ELR (cell line): Measurements from ENCODE around the gene PHLDA2.

Source experiments
- DNase-seq: peaks from one replicate; pipeline ENCODE4 v3.0.0-alpha.2; 2015; ENCODE audit warnings: low read depth

The PHLDA2 gene

DNA sequence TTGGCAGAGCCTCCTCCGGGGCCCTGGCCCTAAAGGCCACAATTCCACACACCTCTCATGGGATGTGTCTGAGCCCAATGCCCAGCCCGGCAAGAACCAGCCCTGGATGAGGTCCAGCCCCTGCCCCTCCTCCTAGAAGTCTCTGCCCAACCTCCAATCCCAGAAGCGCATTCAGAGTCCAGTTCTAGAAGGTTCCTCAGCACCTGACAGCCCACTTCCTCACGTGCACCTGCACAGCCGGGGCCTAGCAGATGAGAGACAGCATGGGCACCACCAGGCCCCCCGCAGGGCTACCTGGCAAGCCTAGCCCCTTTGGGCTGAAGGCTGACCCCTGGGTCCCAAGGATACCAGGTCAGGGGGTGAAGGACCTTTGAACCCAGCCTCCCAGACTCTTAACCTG lies 32.2 kb downstream of the PHLDA2 start:
- DNase-seq: no peak

DNA sequence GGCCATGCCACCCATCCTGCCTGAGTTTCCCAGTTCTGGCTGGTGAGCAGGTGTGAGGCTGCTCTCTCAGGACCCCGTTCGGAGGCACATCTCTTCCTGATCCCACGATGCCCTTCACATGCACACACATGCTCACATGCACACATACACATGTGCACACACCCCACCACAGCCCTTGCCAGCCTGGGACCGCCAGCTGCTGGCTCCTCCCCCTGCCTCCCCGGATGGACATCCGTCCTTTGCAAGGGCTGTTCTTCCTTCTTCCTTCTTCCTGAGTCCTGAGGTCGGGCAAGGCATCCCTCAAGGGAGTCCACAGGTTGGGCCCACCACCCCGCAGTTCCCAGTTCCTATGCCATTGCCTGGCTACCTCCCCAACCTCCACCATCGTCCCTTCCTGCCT lies 33.2 kb downstream of the PHLDA2 start:
- no peak for DNase-seq

DNA sequence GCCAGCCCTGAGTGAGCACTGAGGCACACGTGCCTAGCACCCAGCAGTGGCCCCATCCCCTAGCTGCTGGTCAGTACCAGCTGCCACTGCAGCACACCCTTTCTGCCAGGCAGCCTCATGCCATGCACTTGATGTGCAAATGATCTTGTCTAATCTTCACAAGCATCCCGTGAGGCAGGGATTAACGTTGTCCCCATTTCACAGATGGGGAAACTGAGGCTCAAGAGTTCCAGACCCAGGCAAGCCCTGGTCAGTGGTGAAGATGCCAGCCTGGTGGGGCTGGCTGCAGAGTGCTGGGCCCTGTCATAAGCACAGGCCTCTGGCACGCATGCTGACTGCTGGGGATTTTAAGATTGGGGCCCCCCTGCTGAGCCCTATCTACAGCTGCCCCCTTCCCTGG lies 35.3 kb downstream of the PHLDA2 start:
- DNase-seq: no peak

DNA sequence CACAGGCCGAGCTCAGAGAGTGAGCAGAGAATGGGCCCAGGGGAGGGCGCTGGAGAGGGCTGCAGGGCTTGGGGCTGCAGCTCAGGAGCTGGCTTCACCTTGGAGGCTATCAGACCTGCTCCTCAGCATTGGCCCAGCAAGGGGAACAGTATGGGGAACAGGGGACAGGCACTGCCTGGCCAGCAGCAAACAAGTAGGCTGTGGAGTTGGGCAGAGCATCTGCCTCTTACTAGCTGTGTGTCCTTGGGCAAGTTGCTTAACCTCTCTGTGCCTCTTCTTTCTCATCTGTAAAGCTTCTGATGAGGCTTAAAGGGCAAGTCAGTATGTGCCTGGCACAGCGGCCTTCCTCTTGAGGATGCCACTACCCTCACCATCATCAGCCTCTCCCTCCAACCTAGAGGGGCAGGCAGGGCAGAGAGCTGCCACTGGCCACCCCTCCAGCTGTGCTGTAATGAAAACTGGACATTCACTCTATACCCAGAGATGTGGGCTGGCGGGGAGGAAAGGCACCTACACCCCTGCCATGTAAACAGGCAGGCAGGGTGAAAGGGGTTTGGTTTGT lies 36.2 kb downstream of the PHLDA2 start:
- peak; percentile 40 for DNase-seq

DNA sequence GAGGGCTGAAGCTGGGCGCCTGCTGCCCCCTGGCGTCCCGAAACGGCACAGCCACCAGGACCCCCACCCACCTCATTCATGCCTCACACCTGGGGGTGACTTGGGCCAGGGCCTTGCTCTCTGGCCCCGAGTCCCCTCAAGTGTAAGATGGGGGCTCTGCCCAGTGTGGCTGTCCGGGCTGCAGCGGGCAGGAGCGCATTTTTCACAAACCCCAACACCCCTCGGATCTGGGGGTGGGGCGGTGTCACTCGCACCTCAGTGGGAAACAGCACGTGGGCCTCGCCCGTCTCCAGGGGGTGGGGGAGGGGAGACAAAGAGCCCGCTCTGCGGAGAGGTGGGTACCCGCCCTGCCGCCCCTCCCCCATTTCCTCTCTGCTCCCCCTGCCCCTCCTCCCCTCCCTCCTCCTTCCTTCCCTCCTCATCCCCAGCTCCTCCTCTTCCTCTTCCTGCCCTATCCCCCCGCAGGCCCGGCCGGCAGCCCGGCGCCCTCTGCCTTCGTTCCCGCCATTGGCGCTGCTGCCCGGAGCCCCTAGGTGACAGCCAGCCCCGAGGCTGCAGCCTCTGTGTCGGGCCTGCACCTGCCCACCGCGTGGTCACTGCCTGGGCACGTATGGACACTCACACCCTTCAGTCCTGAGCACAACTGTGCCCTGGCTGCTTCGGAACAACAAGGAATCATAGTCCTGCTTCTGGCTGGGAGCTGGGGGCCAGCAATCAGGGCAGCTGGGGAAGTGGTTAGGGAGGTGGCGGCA lies 36.8 kb downstream of the PHLDA2 start:
- peak; percentile 59 for DNase-seq

DNA sequence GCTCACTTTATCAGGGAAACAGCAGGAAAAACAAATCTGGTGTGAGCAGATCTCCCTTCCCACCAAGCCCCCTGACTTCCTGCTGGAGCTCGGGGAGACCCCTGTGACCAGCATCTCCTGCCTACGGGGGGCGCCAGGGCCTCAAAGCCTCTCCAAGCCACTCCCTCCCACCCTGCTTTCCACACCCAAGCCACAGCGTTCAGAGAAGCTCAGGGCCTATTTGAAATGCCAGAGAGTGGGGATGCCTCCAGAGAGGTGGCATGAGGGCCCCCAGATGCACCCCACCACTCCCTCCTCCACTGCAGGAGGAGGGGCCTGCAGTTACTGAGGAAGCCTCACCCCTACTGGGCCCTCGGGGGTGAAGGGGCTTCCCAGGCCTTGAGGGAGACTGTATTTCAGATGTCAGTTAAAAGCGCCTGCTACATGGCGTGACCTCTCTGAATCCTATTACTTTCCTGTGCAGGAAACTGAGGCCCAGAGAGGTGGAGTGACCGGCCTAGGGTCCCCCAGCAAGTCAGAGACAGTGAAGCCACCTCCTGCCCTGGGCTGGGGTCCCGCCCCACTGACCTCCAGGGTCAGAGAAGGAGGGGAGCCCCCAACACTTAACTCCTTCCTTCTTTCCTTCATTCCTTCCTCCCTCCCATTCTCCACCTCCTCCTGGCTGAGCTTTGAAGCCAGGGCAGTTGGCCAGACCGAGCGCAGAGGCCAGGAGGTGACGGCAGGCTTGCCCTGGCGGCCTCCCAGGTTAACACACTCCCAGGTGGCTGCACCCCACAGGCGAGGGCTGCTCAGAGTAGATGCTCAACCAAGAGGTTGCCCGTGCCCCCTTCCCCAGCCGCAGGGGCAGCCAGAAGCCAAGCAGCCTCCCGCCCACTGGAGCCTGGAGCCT lies 37.6 kb downstream of the PHLDA2 start:
- DNase-seq: peak; percentile 25

DNA sequence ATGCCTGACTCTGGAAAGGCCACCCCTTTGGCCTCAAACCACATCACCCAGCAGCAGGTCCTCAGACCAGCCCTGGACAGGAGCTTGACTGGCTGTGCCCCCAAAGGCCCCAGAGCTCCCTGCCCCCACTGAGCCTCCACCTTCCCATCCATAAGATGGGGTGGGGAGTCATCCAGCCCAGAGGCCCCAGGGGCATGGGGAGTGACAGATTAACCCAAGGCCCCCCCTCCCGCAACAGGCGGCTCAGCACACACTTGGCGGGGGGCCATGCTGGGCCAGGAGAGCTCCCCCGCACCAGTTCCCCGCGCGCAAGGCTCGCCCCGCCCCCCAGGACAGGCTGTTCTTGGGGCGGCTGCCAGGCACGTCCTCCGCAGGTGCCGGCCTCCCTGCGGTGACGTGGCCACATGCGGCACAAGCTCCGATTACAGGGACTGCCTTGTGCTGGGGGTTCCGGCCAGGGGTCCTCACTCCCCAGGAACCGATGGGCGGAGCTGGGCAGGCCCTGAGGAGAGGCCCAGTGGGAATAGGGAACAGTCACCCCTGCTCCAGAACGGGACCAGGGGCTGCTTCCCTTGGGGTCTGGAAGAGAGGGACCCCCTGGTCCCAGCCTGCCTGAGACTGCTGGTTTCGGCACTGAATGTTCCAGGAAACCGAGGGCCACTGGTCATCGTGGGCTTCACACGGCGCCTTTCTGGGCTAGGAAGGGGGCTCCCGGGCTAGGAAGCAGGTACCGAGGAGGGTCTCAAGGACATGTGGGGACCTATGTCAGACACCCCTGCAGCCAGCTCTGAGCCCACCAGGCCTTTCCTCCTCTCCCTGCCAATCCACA lies 38.5 kb downstream of the PHLDA2 start:
- DNase-seq: peak; percentile 52

DNA sequence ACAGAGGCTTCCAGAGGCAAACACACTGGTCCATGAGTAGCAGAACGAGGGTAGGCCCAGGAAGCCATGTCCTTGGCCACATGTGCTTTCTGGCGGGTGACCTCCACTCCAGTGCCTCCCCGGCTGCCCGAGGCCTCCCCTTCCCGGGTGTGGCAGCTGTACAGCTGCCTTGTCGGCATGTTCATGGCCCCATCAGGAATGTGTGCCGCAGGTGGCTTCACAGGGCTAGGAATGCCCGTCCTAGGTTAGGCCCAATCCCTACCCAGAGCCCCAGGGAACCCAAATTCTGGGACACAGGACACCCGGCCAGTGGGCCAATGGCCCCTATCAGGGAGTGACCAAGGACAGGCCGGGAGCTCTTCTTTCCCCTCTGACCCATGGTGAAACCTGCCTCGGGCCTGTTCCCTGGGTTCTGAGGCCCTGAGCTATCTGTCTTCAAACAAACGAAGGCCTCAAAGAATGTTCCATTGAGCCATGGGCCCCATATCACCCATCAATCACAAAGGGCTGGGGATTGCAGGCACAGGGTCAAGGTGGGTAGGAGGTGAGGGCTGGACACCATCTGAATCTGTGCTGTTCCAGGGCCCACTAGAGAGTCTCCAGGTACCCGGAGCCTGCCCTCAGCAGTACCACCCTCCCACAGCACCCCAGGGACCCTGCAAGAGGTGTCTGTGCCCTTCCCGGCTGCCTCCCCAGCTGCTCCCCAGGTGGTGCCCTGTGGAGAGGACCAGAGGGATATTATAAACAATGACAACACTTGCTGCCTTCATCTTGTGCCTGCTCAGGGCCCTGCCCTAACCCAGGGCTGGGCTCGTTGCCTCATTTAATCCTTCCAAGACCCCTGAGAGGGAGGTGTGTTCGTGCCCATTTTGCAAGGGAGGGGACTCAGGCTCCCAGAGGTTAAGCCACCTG lies 39.6 kb downstream of the PHLDA2 start:
- no peak for DNase-seq

DNA sequence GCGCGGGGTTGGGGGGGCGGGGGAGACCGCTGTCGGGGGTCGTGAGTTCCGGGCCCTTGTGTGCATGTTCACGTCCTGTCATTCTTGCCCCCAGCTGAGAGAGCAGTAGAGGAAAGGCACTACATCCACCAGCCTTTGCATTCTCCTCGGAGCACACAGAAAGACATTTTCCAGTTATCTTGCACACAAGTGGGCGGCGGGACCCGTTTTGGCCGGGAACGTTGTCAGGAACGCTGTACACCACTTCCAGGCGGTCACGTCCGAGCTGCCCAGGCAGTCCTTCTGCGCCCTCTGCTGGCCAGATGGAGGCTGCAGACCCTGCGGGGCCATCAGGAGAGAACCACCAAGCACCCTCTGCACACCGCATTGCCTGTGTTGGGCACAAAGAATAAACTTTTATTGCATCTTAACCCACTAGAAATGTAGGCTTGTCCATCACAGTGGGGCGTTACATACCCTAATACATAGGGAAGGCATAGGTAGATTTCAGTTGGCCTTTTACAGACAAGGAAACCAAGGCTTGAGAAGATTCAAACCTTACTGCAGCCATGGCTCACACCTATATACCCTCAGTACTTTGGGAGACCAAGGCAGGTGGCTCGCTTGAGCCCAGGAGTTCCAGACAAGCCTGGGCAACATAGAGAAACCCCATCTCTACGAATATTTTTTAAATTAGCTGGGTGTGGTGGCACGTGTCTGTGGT lies 40.8 kb downstream of the PHLDA2 start:
- peak; percentile 84 for DNase-seq

DNA sequence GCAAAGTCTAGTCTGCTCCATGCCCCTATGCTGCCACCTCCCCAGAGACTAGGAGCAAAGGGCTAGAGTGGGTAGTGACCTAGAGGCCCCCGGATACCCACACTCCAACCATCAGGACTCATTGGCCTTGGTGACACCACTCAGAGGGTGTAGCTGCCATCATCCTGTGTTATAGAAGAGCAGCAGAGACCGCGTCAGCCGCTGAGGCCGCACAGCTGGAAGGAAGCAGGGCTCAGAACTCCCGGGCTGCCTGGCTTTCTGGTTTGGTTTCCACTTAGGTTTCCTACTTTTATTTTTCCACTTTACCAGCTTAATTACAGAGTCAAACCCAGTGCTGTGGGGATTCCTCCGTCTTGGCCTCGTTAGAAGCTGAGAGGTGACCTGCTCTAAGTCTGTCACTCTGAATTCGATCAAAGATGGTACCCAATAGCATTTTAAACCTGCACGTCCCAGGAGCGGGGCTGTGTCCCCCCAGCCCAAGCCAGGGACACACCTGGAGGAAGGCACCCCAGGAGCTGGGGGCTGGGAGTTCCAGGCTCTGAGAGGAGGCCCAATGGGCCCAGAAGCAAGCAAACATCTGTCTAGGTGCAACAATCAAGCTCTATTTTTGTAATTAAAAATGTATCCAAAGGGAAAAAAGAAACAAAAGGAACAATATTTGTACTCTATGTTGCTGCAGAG lies 41.6 kb downstream of the PHLDA2 start:
- DNase-seq: no peak

DNA sequence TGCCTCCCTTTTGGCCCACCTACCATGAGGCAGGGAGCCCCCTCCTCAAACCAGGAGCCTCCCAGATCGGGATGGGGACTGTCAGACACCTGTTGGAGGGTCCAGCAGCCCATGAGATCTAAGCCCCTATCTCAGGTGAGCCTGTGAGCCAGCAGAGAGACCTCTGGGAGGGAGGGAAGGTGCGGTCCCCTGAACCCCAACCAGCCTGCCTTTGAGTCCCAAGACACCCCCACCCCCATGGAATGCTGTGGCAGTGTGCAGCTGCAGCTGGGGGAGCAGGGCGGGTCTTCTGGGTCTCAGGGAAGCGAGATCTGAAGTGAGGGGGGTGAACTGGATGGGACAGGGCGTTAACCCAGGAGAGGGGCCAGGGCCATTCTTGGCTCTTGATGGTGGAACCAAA lies 42.3 kb downstream of the PHLDA2 start:
- DNase-seq: no peak

DNA sequence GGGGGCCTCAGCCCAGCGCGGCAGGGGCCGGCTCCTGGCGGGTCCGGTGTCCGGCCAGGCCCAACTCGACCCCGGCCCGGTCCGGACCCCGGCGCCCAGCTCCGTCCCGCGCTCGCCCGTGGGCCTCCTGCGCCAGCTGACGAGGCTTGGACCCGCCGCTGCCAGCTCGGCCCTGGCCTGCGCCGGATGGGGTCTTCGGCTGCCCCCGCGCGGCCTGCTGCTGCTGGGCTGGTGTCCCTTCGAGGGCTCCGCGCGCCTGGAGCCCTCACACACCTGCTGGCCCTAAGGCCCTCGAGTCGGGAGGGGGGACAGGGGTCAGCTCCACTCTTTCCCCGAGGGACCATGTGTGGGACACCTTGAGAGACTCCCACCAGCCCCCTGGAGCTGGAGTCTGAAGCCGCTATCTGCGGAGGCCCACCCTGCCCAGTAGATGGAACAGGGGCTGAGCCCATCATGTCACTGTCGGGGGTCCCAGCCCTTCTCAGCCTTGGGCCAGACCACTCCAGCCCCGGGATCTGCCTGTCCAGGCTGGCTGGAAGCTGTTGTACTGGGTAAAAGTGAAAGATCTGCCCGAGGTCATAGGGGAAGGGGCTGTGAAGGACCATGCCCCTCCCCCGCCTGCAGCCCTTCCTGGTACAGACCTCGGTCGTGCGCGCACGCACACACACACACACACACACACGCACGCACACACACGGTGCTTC lies 42.9 kb downstream of the PHLDA2 start:
- no peak for DNase-seq

DNA sequence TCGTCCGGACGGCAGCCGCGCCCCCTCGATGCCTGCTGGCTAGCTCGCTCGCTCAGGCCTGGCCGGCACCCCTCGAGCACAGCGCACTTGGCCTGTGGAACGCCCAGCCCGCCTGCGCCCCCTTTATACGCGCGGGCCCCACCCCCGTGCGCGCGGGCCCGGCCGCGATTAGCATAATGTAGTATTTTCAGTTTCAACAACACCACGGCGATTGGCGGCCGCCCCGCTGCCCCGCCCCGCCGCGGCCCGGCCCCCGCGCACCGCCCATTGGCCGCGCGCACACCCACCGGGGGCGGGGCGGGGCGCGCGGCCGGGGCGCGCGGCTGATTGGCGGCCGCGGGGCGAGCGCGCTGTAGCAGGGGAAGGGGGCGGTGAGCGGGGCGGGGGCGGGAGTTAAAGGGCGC lies 43.5 kb downstream of the PHLDA2 start, which contains the start of gene CDKN1C:
TSS of gene CDKN1C (minus strand) at position 98 of the 404 bp plus-strand sequence. CDS start 319 bp downstream, outside the sequence.
- DNase-seq: peak; percentile 77

DNA sequence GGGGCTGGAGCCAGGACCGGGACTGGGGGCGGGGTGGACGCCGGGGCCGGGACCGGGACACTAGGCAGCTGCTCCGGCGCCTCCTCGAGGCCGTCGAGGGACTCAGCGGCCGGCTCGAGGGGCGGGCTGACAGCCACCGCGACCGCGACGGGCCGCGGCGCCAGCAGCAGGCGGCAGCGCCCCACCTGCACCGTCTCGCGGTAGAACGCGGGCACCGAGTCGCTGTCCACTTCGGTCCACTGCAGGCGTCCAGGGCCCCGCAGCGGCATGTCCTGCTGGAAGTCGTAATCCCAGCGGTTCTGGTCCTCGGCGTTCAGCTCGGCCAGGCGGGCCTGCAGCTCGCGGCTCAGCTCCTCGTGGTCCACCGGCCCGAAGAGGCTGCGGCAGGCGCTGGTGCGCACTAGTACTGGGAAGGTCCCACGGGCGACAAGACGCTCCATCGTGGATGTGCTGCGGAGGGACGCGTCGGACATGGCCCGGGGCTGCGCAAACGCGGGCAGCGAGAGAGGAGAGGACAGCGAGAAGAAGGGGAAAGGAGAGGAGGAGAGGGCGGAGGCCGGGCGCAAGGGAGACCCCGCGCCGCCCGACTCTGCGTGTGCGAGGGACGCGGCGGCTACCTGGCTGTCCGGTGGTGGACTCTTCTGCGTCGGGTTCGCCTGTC lies 44.1 kb downstream of the PHLDA2 start:
- DNase-seq: peak; percentile 49

DNA sequence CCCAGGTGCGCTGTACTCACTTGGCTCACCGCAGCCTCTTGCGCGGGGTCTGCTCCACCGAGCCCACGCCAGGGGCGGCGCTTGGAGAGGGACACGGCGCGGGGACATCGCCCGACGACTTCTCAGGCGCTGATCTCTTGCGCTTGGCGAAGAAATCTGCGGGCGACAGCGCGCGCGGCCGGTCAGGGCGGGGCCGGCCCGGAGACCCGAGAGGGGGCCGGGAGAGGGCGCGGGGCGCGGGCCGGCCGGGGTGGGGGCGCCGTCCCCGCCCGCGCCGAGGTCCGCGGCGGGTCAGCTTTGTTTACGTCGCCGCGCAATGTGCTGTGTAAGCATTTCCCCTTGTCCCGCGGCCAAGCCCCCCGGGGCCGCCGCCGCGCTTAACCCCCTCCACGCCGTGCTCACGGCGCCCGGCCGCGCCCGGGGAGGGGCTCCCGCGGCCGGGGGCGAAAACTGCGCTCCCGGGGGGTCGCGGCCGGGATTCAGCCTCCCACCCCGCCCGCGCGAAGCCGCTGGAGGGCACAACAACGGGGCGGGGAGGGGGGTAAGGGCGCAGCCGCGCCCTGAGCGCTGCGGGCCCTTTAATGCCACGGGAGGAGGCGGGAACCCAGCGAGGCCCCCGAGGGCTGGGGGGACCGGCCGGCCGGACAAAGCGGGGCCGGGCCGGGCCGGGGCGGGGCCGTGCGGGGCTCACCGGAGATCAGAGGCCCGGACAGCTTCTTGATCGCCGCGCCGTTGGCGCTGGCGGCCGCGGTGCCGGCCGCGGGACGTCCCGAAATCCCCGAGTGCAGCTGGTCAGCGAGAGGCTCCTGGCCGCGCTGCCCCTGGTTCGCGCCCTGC lies 45.0 kb downstream of the PHLDA2 start:
- DNase-seq: no peak

DNA sequence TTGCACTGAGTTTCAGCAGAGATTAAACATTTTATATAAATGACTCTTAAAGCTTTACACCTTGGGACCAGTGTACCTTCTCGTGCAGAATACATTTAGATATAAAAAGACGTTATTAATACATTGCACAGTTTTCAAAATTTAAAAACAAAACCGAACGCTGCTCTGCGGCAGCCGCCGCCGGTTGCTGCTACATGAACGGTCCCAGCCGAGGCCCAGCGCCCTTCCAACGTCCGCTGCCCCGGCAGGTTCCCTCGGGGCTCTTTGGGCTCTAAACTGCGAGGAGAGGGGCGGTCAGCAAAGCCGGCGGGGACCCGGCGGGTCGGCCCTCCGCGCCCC lies 45.6 kb downstream of the PHLDA2 start:
- no peak for DNase-seq

DNA sequence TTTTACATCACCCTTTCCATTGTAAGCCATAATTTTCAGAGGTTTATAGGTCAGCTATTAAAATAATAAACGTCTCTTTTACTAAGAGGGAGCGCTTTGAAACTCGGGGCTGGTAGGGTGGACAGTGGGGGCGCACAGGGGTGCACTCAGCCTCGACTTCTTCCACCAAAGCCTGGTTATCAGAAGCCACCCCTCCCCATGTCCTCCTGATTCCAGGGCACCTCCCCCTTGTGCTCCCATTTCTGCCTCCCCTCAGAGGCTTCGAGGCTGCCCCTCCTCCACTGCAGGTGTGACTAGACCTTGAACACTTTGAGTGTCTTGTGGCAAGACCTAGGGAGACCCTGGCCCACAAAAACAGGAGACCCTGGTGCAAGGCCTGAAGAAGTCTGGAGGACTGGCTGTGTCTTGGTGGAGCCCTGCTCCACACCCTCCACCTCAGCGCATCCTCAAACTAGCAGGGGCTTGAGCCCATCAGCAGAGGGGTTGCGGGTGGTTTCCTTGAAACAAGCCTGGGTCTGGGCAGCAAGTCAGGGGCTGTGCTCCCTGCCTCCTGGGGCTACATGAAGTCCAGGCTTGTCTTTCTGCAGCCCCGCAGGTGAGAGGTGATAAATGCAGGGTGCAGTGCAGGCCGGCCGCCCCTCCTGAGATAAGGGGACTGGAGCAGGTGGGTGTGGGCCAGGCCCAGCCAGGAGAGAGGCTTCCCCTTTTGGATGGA lies 46.7 kb downstream of the PHLDA2 start:
- no peak for DNase-seq
